ENCODE results near the gene RPL7A. TPM values are rescaled to one million over a fixed set of nuclear protein-coding genes. Genes with fewer than 3 reads are reported as not detected.

Gene RPL7A
- total and polyA plus RNA-seq, 2 of the 13 experiments (the other 11 are each of a cell fraction or from before 2014, with no cell fraction given): 2,401 to 2,938 TPM

DNA sequence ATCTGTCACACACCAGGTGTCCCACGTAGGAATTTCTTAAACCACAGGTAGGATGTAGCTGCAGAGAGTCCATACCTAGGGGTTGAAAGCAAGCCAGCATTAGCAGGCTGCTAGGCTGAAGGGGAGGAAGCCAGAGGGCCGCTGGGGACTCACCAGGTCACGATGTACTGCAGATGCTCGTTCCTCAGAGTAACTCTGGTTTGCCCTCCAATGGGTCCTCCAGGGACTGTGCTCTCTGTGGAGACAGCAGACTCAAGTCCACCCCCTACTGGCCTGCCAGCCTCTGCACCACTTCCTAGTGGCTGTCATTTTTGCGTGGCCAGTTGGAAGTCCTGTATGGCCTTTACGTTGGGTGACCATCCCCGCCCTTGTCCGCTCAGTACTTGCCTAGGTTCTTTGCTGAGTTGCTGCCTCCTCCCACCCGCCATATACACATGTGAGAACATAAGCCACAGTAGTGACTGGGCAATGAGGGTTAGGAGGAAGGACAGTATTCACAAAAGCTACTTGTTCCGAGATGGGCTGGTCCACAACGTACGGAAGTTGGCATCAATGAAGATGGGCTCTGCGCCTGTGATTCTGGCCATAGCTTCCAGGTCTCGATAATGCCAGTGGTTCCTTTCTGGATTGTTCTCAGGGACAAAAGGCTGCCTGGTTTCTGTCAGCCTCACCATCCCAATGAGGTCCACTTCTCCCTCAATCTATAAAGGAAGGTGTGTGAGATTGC is 4.1 kb downstream of the RPL7A start (continued):
- TF ChIP-seq RAD51 (IDR thresholded peaks at IDR 0.05; ENCODE audit: borderline replicate concordance) (no peak), HOXD1 (CRISPR knock-in tag; IDR thresholded peaks at IDR 0.05) (no peak), ATM (IDR thresholded peaks at IDR 0.05; ENCODE audit: borderline replicate concordance) (no peak), ZNF552 (CRISPR knock-in tag; IDR thresholded peaks at IDR 0.05; ENCODE audit: borderline replicate concordance) (no peak), MAFG (CRISPR knock-in tag; IDR thresholded peaks at IDR 0.05) (no peak), CENPX (CRISPR knock-in tag; IDR thresholded peaks at IDR 0.05) (no peak), ZNF850 (CRISPR knock-in tag; conservative IDR thresholded peaks at IDR 0.05) (no peak), ZNF598 (CRISPR knock-in tag; IDR thresholded peaks at IDR 0.05; ENCODE audit: borderline replicate concordance) (no peak), ISX (CRISPR knock-in tag; conservative IDR thresholded peaks at IDR 0.05) (no peak), PHB2 (IDR thresholded peaks at IDR 0.05; ENCODE audit: partially characterized antibody) (no peak), ZNF329 (CRISPR knock-in tag; IDR thresholded peaks at IDR 0.05; ENCODE audit: low read depth) (no peak), REXO4 (CRISPR knock-in tag; IDR thresholded peaks at IDR 0.05; ENCODE audit: borderline replicate concordance) (no peak), ZNF652 (CRISPR knock-in tag; IDR thresholded peaks at IDR 0.05; ENCODE audit: borderline replicate concordance, low read depth) (no peak), EP300 (IDR thresholded peaks at IDR 0.05; ENCODE audit: low read depth in 2 of 2, low read length in 2 of 2) (no peak), EP300 (CRISPR knock-in tag; IDR thresholded peaks at IDR 0.05; ENCODE audit: borderline replicate concordance) (no peak), ZNF460 (CRISPR knock-in tag; IDR thresholded peaks at IDR 0.05; ENCODE audit: borderline replicate concordance) (no peak), HOXA3 (CRISPR knock-in tag; IDR thresholded peaks at IDR 0.05) (peak; percentile 50), NFYC (CRISPR knock-in tag; IDR thresholded peaks at IDR 0.05) (no peak)
- TF ChIP-seq, protein P1, sequence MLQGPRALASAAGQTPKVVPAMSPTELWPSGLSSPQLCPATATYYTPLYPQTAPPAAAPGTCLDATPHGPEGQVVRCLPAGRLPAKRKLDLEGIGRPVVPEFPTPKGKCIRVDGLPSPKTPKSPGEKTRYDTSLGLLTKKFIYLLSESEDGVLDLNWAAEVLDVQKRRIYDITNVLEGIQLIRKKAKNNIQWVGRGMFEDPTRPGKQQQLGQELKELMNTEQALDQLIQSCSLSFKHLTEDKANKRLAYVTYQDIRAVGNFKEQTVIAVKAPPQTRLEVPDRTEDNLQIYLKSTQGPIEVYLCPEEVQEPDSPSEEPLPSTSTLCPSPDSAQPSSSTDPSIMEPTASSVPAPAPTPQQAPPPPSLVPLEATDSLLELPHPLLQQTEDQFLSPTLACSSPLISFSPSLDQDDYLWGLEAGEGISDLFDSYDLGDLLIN (CRISPR knock-in tag; IDR thresholded peaks at IDR 0.05; ENCODE audit: borderline replicate concordance): no peak
- TF ChIP-seq, protein P2, sequence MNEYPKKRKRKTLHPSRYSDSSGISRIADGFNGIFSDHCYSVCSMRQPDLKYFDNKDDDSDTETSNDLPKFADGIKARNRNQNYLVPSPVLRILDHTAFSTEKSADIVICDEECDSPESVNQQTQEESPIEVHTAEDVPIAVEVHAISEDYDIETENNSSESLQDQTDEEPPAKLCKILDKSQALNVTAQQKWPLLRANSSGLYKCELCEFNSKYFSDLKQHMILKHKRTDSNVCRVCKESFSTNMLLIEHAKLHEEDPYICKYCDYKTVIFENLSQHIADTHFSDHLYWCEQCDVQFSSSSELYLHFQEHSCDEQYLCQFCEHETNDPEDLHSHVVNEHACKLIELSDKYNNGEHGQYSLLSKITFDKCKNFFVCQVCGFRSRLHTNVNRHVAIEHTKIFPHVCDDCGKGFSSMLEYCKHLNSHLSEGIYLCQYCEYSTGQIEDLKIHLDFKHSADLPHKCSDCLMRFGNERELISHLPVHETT (CRISPR knock-in tag; conservative IDR thresholded peaks at IDR 0.05): no peak
- TF ChIP-seq, protein P3, sequence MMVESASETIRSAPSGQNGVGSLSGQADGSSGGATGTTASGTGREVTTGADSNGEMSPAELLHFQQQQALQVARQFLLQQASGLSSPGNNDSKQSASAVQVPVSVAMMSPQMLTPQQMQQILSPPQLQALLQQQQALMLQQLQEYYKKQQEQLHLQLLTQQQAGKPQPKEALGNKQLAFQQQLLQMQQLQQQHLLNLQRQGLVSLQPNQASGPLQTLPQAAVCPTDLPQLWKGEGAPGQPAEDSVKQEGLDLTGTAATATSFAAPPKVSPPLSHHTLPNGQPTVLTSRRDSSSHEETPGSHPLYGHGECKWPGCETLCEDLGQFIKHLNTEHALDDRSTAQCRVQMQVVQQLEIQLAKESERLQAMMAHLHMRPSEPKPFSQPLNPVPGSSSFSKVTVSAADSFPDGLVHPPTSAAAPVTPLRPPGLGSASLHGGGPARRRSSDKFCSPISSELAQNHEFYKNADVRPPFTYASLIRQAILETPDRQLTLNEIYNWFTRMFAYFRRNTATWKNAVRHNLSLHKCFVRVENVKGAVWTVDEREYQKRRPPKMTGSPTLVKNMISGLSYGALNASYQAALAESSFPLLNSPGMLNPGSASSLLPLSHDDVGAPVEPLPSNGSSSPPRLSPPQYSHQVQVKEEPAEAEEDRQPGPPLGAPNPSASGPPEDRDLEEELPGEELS (CRISPR knock-in tag; IDR thresholded peaks at IDR 0.05): no peak
- TF ChIP-seq, protein P4, sequence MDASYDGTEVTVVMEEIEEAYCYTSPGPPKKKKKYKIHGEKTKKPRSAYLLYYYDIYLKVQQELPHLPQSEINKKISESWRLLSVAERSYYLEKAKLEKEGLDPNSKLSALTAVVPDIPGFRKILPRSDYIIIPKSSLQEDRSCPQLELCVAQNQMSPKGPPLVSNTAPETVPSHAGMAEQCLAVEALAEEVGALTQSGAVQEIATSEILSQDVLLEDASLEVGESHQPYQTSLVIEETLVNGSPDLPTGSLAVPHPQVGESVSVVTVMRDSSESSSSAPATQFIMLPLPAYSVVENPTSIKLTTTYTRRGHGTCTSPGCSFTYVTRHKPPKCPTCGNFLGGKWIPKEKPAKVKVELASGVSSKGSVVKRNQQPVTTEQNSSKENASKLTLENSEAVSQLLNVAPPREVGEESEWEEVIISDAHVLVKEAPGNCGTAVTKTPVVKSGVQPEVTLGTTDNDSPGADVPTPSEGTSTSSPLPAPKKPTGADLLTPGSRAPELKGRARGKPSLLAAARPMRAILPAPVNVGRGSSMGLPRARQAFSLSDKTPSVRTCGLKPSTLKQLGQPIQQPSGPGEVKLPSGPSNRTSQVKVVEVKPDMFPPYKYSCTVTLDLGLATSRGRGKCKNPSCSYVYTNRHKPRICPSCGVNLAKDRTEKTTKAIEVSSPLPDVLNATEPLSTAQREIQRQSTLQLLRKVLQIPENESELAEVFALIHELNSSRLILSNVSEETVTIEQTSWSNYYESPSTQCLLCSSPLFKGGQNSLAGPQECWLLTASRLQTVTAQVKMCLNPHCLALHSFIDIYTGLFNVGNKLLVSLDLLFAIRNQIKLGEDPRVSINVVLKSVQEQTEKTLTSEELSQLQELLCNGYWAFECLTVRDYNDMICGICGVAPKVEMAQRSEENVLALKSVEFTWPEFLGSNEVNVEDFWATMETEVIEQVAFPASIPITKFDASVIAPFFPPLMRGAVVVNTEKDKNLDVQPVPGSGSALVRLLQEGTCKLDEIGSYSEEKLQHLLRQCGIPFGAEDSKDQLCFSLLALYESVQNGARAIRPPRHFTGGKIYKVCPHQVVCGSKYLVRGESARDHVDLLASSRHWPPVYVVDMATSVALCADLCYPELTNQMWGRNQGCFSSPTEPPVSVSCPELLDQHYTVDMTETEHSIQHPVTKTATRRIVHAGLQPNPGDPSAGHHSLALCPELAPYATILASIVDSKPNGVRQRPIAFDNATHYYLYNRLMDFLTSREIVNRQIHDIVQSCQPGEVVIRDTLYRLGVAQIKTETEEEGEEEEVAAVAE (CRISPR knock-in tag; IDR thresholded peaks at IDR 0.05; ENCODE audit: borderline replicate concordance): no peak

Measured in HepG2 (cell line).